ENCODE measurements around the gene BRCA2.

- TF ChIP-seq, protein P1, sequence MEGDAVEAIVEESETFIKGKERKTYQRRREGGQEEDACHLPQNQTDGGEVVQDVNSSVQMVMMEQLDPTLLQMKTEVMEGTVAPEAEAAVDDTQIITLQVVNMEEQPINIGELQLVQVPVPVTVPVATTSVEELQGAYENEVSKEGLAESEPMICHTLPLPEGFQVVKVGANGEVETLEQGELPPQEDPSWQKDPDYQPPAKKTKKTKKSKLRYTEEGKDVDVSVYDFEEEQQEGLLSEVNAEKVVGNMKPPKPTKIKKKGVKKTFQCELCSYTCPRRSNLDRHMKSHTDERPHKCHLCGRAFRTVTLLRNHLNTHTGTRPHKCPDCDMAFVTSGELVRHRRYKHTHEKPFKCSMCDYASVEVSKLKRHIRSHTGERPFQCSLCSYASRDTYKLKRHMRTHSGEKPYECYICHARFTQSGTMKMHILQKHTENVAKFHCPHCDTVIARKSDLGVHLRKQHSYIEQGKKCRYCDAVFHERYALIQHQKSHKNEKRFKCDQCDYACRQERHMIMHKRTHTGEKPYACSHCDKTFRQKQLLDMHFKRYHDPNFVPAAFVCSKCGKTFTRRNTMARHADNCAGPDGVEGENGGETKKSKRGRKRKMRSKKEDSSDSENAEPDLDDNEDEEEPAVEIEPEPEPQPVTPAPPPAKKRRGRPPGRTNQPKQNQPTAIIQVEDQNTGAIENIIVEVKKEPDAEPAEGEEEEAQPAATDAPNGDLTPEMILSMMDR (IDR thresholded peaks at IDR 0.05) = no peak
- TF ChIP-seq NR2C2 (CRISPR knock-in tag; IDR thresholded peaks at IDR 0.05) = no peak
- no peak for TF ChIP-seq HMGXB4 (CRISPR knock-in tag; IDR thresholded peaks at IDR 0.05)
- no peak for TF ChIP-seq PRDM15 (CRISPR knock-in tag; IDR thresholded peaks at IDR 0.05)
- TF ChIP-seq, protein P2, sequence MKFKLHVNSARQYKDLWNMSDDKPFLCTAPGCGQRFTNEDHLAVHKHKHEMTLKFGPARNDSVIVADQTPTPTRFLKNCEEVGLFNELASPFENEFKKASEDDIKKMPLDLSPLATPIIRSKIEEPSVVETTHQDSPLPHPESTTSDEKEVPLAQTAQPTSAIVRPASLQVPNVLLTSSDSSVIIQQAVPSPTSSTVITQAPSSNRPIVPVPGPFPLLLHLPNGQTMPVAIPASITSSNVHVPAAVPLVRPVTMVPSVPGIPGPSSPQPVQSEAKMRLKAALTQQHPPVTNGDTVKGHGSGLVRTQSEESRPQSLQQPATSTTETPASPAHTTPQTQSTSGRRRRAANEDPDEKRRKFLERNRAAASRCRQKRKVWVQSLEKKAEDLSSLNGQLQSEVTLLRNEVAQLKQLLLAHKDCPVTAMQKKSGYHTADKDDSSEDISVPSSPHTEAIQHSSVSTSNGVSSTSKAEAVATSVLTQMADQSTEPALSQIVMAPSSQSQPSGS (CRISPR knock-in tag; IDR thresholded peaks at IDR 0.05; ENCODE audit: borderline replicate concordance, low read depth) = no peak
- no peak for TF ChIP-seq ZBTB43 (CRISPR knock-in tag; IDR thresholded peaks at IDR 0.05)
- TF ChIP-seq, protein P3, sequence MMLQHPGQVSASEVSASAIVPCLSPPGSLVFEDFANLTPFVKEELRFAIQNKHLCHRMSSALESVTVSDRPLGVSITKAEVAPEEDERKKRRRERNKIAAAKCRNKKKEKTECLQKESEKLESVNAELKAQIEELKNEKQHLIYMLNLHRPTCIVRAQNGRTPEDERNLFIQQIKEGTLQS (CRISPR knock-in tag; conservative IDR thresholded peaks at IDR 0.05) = no peak
- TF ChIP-seq JUN (CRISPR knock-in tag; IDR thresholded peaks at IDR 0.05) = no peak
- TF ChIP-seq ZNF138 (CRISPR knock-in tag; conservative IDR thresholded peaks at IDR 0.05) = no peak
These were observed 93.1 kb downstream of the BRCA2 start for GRCh38 chr13:32408296-32409000.

Measured in WTC11 (cell line).